ENCODE measurements around the gene HIVEP1. TPM values are rescaled to one million over a fixed set of nuclear protein-coding genes. Genes with fewer than 3 reads are reported as not detected.

Gene HIVEP1
- total and polyA plus RNA-seq, 5 donors from 2014 or later, result 3.9 to 96.4 (median 7.2) TPM

DNA sequence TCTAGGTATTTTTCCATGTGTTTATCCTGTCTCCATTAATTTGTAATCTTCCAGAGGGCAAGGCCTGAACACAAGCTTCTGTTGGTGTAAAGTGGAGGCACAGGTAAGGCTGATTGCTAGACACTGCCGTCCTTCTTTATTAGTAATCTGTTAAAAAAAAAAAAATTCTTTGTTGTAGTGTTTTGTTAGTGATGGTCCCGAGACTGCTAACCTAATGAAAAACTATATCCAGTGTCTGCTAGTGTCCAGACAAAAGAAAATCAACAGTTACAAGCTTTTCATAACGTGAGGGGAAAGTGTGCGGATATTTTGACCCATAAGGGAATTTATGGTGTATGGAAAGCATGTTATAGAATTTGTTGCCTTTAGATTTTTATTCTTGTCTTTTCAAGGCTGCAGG is 4.2 kb upstream of the HIVEP1 start:
- peak overlapping the region; percentile 99 to 100 (median 99) for H3K27ac Mint-ChIP-seq
- Histone ChIP-seq H3K4me1 (ENCODE audit: control insufficient read depth, insufficient read depth, low read length, poor library complexity, severe bottlenecking) (peaks cover 20% of the 10 kb centered on the region), H3K27me3 (ENCODE audit: control insufficient read depth, insufficient read depth, low read length) (no peaks in the 10 kb centered on the region), H3K27ac (ENCODE audit: insufficient read depth, low read length, poor library complexity, severe bottlenecking) (peak overlapping the region; percentile 99), H3K4me3 (ENCODE audit: low read depth, low read length) (peak overlapping the region; percentile 82), H3K9me3 (ENCODE audit: control insufficient read depth in 2 of 2, low read length in 2 of 2) (no peaks in the 10 kb centered on the region), H3K36me3 (ENCODE audit: control insufficient read depth, insufficient read depth, low read length) (no peaks in the 10 kb centered on the region)
- ATAC-seq (ENCODE audit: low read depth in 2 of 2) (no peak), DNase-seq (no peak)
- peaks cover 16% of the 10 kb centered on the region for H3K27me3 Mint-ChIP-seq
- H3K4me1 Mint-ChIP-seq, result peaks cover 8 to 30% (median 20%) of the 10 kb centered on the region in 4 donors
- peak overlapping the region; percentile 98 to 100 (median 100) for H3K4me3 Mint-ChIP-seq
- H3K9me3 Mint-ChIP-seq, result peaks cover 0 to 4% (median 0%) of the 10 kb centered on the region in 7 donors
- H3K36me3 Mint-ChIP-seq, result no peaks in the 10 kb centered on the region

DNA sequence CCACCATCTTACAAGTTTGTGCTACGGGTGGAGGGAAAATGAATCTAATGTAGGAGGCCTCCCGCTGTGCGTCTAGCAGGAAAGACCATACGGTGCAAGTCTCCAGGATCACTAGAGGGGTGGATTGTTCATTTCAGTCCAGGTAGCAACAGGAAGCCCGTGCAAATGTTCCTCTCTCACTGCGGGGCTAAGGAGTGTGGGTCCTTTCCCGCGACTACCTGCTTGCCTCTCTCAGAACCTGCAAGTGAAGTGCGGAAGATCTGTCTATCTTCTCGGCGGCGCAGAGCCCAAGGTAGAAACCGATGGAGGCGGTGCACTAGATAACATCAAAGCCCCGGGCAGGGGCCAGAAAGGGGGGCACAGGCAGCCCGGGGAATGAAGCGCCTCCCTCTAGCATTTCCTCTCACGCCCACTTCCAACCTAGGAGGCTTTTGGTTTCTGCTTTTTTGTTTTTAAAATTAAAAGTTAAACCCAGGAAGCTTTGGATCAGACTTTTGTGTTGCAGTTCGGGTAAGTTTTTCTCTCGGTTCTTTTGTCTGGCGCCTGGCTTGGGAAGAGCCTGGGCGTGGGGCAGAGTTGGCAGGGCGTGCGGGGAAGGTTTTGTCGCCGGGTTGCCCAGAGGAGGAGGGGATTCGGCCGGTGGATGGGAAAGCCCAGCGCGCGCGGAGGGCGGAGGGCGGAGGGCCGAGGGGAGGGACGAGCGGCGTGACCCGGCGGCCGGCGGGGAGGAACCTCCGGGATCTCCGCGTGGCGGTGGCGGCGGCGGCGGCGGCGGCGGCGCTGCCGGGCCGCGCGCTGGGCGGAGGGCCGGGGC is 3.5 kb upstream of the HIVEP1 start:
- H3K9me3 ChIP-seq (ENCODE audit: control insufficient read depth in 2 of 2, low read length in 2 of 2), result no peaks in the 10 kb centered on the region
- DNase-seq (peak; percentile 85 to 91 (median 91)), ATAC-seq (ENCODE audit: low read depth in 2 of 2) (peak; percentile 48 to 52)
- peak overlapping the region; percentile 99 for H3K27ac ChIP-seq (ENCODE audit: insufficient read depth, low read length, poor library complexity, severe bottlenecking)
- Mint-ChIP-seq H3K4me1 (peaks cover 8 to 36% (median 25%) of the 10 kb centered on the region in 4 donors), H3K36me3 (no peaks in the 10 kb centered on the region), H3K4me3 (peak overlapping the region; percentile 98 to 100 (median 100)), H3K9me3 (peaks cover 0 to 6% (median 0%) of the 10 kb centered on the region in 7 donors), H3K27me3 (peaks cover 23% of the 10 kb centered on the region), H3K27ac (peak overlapping the region; percentile 99 to 100 (median 99))
- H3K36me3 ChIP-seq (ENCODE audit: control insufficient read depth, insufficient read depth, low read length), result no peaks in the 10 kb centered on the region
- no peaks in the 10 kb centered on the region for H3K27me3 ChIP-seq (ENCODE audit: control insufficient read depth, insufficient read depth, low read length)
- H3K4me3 ChIP-seq (ENCODE audit: low read depth, low read length), result peak overlapping the region; percentile 82
- peaks cover 25% of the 10 kb centered on the region for H3K4me1 ChIP-seq (ENCODE audit: control insufficient read depth, insufficient read depth, low read length, poor library complexity, severe bottlenecking)

DNA sequence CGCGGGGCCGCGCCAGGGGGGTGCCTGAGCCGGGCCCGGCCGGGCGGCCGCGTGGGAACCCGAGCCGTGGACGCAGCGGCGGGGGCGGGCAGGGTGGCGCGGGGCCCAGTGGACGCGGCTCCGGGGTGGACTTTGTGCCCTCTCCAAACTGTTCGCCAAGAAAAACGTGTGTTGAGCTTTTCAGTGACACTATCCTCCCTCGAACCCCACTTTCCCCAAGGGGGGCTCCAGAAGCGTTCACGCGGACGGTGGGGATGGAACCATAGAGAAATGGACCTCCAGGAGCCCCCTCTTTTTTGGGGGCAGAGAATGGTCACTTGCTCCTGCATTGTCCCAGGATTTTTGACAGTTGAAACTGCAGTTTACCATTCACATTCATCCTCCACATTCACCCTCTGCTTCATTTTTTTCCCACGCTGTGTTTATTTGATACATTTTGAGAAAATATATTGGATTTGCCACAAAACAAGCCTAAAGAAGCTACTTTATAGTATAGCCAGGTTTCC is 2.9 kb upstream of the HIVEP1 start:
- DNase-seq (no peak), ATAC-seq (ENCODE audit: low read depth in 2 of 2) (no peak)
- Histone ChIP-seq H3K9me3 (ENCODE audit: control insufficient read depth in 2 of 2, low read length in 2 of 2) (no peaks in the 10 kb centered on the region), H3K27me3 (ENCODE audit: control insufficient read depth, insufficient read depth, low read length) (no peaks in the 10 kb centered on the region), H3K27ac (ENCODE audit: insufficient read depth, low read length, poor library complexity, severe bottlenecking) (peak overlapping the region; percentile 99), H3K36me3 (ENCODE audit: control insufficient read depth, insufficient read depth, low read length) (no peaks in the 10 kb centered on the region), H3K4me1 (ENCODE audit: control insufficient read depth, insufficient read depth, low read length, poor library complexity, severe bottlenecking) (peaks cover 25% of the 10 kb centered on the region), H3K4me3 (ENCODE audit: low read depth, low read length) (peak overlapping the region; percentile 97)
- Mint-ChIP-seq H3K27ac (peak overlapping the region; percentile 99 to 100 (median 99)), H3K27me3 (peaks cover 23% of the 10 kb centered on the region), H3K36me3 (no peaks in the 10 kb centered on the region), H3K9me3 (peaks cover 0 to 6% (median 0%) of the 10 kb centered on the region in 7 donors), H3K4me1 (peaks cover 8 to 41% (median 25%) of the 10 kb centered on the region in 4 donors), H3K4me3 (peak overlapping the region; percentile 92 to 100 (median 96))

DNA sequence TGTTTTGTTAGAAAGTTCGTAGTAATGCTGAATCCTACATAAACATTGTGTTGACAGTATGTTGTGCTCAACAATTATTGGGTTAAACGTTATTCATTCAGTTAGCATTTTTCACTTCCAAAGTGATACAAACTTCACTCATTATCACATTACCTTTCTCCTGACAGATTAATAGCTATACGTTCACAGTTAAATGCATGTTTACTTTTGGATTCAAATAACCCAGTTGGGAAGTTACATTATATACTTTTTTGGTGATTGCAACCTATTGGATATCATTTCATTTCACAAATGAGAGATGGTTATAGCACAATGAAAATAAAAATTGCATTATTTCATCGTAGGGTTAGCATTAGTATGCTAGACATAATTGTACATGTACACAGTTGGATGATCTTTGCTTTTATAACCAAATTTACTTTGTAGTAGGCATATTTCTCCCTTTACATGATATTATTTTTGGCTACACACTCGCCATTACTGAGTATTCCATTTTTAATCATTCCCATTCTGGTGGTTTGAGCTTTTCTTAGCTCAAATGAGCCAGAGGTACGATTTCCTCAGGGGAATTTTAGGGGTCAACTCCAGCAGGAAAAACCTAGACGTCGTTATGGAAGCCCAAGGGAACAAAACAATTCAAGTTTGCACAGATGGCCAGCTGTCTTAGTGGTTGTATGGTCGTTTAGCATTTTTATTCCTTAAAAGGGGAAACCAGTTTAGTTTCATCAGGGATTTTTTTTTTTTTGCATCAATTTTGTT is 2.1 kb upstream of the HIVEP1 start:
- Histone ChIP-seq H3K4me3 (ENCODE audit: low read depth, low read length) (peak overlapping the region; percentile 97), H3K36me3 (ENCODE audit: control insufficient read depth, insufficient read depth, low read length) (peaks cover 7% of the 10 kb centered on the region), H3K9me3 (ENCODE audit: control insufficient read depth in 2 of 2, low read length in 2 of 2) (no peaks in the 10 kb centered on the region), H3K27me3 (ENCODE audit: control insufficient read depth, insufficient read depth, low read length) (no peaks in the 10 kb centered on the region), H3K27ac (ENCODE audit: insufficient read depth, low read length, poor library complexity, severe bottlenecking) (peak overlapping the region; percentile 99), H3K4me1 (ENCODE audit: control insufficient read depth, insufficient read depth, low read length, poor library complexity, severe bottlenecking) (peaks cover 28% of the 10 kb centered on the region)
- peaks cover 16 to 49% (median 29%) of the 10 kb centered on the region in 4 donors for H3K4me1 Mint-ChIP-seq
- H3K27ac Mint-ChIP-seq, result peak overlapping the region; percentile 99 to 100 (median 99)
- H3K9me3 Mint-ChIP-seq, result peaks cover 0 to 6% (median 2%) of the 10 kb centered on the region in 7 donors
- peaks cover 23% of the 10 kb centered on the region for H3K27me3 Mint-ChIP-seq
- ATAC-seq (ENCODE audit: low read depth in 2 of 2) (no peak), DNase-seq (no peak)
- peak overlapping the region; percentile 92 to 100 (median 95) for H3K4me3 Mint-ChIP-seq
- peaks cover 7% of the 10 kb centered on the region for H3K36me3 Mint-ChIP-seq

DNA sequence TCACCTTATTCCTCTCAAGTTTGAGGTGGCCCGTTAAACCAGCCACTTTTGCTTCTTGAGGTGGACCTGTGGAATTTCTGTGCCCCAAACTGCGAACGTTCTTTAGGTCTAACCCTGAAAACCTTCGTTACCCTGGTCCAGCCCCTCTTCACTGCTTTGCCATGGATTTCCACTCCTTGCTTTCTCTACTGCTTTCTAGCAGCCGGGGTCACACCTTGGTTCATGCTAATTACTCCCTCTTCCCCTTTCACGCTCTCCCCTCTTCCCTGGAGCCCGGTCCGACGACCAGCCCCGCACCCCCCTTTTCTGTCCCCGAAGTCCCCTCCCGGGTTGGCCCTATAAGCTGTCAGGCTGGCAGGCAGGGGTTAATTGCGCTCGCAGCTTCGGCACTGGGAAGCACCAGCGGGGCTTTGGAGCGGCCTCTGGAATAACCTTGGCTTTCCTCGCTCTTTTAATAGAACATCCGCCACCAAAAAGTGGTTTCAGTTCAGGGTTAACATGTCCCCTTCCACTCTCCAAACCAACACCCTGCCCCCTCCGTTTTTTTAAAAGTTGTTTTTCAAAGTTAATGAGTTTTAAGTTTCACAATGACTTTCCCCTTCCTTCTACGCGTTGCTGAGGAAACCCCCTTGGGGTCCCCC is 1.4 kb upstream of the HIVEP1 start:
- Mint-ChIP-seq H3K4me3 (peak overlapping the region; percentile 92 to 100 (median 95)), H3K27me3 (peaks cover 23% of the 10 kb centered on the region), H3K36me3 (peaks cover 7% of the 10 kb centered on the region), H3K27ac (peak overlapping the region; percentile 99 to 100 (median 99)), H3K9me3 (peaks cover 0 to 8% (median 2%) of the 10 kb centered on the region in 7 donors), H3K4me1 (peaks cover 21 to 54% (median 32%) of the 10 kb centered on the region in 4 donors)
- Histone ChIP-seq H3K27ac (ENCODE audit: insufficient read depth, low read length, poor library complexity, severe bottlenecking) (peak overlapping the region; percentile 99), H3K27me3 (ENCODE audit: control insufficient read depth, insufficient read depth, low read length) (no peaks in the 10 kb centered on the region), H3K9me3 (ENCODE audit: control insufficient read depth in 2 of 2, low read length in 2 of 2) (no peaks in the 10 kb centered on the region), H3K4me3 (ENCODE audit: low read depth, low read length) (peak overlapping the region; percentile 97), H3K4me1 (ENCODE audit: control insufficient read depth, insufficient read depth, low read length, poor library complexity, severe bottlenecking) (peaks cover 31% of the 10 kb centered on the region), H3K36me3 (ENCODE audit: control insufficient read depth, insufficient read depth, low read length) (peaks cover 10% of the 10 kb centered on the region)
- ATAC-seq (ENCODE audit: low read depth in 2 of 2) (peak; percentile 54 to 55), DNase-seq (no peak)

DNA sequence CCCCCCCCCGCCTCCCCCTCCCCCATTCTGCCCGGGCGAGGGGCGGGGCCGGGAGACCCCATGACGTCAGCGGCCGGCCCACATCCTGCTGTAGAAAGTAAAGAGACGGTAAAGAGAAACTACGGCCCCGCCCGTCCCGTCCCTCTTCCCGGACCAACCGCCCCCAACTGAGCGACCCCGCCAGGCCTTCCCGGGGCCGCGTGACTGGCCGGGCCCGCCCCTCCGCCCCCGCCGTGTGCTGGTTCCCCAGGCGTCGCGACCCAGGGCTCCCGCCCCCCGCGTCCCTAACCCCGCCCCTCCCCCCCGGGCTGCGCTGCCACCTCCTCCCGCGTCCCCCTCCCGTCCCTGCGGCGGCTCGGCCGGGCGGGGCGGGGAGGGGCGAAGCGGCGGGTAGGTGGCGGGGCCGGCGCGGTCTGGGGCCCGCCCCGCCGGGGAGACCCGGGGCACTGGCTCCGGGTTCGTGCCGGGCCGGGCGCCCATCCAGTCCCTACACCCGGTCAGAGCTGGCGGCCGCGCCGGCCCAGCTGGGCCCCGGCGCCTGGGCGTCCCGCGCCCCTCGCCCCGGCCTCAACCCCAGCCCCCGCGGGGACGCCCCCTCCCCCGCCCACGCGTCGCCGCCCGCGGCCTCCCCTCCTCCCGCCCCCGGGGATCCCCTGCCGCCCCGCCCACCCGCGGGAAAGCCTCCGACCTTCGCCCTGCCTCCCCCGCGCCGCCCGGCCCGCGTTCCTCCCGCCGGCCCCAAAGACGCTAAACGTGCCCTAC is 655 bp upstream of the HIVEP1 start:
- no peaks in the 10 kb centered on the region for H3K27me3 ChIP-seq (ENCODE audit: control insufficient read depth, insufficient read depth, low read length)
- H3K27me3 Mint-ChIP-seq, result peaks cover 23% of the 10 kb centered on the region
- H3K27ac ChIP-seq (ENCODE audit: insufficient read depth, low read length, poor library complexity, severe bottlenecking), result peak overlapping the region; percentile 99
- peak overlapping the region; percentile 92 to 100 (median 95) for H3K4me3 Mint-ChIP-seq
- no peak overlapping the region for H3K4me3 ChIP-seq (ENCODE audit: low read depth, low read length)
- peaks cover 12% of the 10 kb centered on the region for H3K36me3 Mint-ChIP-seq
- peaks cover 0 to 10% (median 2%) of the 10 kb centered on the region in 7 donors for H3K9me3 Mint-ChIP-seq
- DNase-seq (peak; percentile 94 to 96 (median 95)), ATAC-seq (ENCODE audit: low read depth in 2 of 2) (peak; percentile 78 to 83)
- H3K36me3 ChIP-seq (ENCODE audit: control insufficient read depth, insufficient read depth, low read length), result peaks cover 16% of the 10 kb centered on the region
- no peaks in the 10 kb centered on the region for H3K9me3 ChIP-seq (ENCODE audit: control insufficient read depth in 2 of 2, low read length in 2 of 2)
- H3K4me1 ChIP-seq (ENCODE audit: control insufficient read depth, insufficient read depth, low read length, poor library complexity, severe bottlenecking), result peaks cover 31% of the 10 kb centered on the region
- peak overlapping the region in 2 of 3 donors; percentile 99 for H3K27ac Mint-ChIP-seq
- H3K4me1 Mint-ChIP-seq, result peaks cover 28 to 60% (median 37%) of the 10 kb centered on the region in 4 donors

Measured in CD4-positive, CD25-positive, alpha-beta regulatory T cell (primary cell).